GM12864 (cell line): ENCODE measurements around the gene SPTBN5.

Experiments used
- DNase-seq: peaks from one replicate; pipeline ENCODE4 v3.0.0-alpha.2; 2011; ENCODE audit warnings: low read depth
- H3K4me3 ChIP-seq: 2 replicates; pipeline ENCODE4 v1.5.1; 2011; ENCODE audit warnings: mild to moderate bottlenecking, low read depth, low read length, control low read depth
- CTCF ChIP-seq: IDR thresholded peaks from 2 replicates; pipeline ENCODE4 v1.5.1; 2011; ENCODE audit warnings: low read depth, mild to moderate bottlenecking, moderate library complexity, low read length, control low read depth, inconsistent platforms; ENCODE audit errors: missing control alignments

Gene SPTBN5

GRCh38 chr15:41824062-41824745 lies 69.6 kb downstream of the SPTBN5 start:
- no peak for DNase-seq
- no peak for TF ChIP-seq CTCF
- no peak overlapping the region for H3K4me3 ChIP-seq

- no peak for TF ChIP-seq CTCF
These were observed 70.4 kb downstream of the SPTBN5 start for GRCh38 chr15:41823502-41823901.

DNA sequence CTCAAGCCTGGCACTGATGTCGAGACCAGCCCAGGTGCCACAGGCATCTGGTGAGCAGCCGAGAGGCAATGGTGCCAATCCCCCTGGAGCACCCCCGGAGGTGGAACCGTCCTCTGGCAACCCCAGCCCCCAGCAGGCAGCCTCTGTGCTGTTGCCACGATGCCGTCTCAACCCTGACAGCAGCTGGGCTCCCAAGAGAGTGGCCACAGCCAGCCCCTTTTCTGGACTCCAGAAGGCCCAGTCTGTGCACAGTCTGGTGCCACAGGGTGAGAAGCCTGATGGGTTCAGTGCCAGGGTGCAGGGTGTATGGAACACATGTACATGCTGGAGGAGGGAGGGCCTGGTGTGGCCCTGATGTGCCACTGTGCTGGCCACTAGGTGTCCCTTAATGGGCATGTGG lies 70.9 kb downstream of the SPTBN5 start:
- no peak overlapping the region for H3K4me3 ChIP-seq
- no peak for DNase-seq
- no peak for TF ChIP-seq CTCF

More at GRCh38 chr15:41823502-41823901, 70.4 kb downstream of the SPTBN5 start:
- no peak overlapping the region for H3K4me3 ChIP-seq
- no peak for DNase-seq

- H3K4me3 ChIP-seq: no peak overlapping the region
- DNase-seq: no peak
- TF ChIP-seq CTCF: no peak
These were observed 71.4 kb downstream of the SPTBN5 start for GRCh38 chr15:41822471-41822870.

DNA sequence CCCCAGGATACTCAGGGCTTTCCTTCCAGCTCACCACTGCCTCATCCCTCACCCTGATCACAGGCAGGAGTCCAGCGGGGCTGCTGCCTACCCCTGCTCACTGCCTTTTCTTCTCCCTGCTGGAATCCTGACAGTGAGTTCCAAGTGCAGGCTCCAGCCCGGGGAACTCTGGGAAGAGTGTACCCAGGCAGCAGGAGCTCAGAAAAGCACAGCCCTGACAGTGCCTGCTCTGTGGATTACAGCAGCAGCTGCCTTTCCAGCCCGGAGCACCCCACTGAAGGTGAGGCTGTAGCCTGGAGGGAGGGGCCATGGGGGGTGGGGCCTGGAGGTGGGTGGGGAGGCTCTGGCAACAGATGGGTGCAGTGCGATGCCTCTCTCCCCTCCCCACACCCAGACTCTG lies 72.0 kb downstream of the SPTBN5 start:
- TF ChIP-seq CTCF: no peak
- no peak for DNase-seq
- no peak overlapping the region for H3K4me3 ChIP-seq

- no peak for DNase-seq
- no peak overlapping the region for H3K4me3 ChIP-seq
- TF ChIP-seq CTCF: no peak
These were observed 72.9 kb downstream of the SPTBN5 start for GRCh38 chr15:41820791-41821423.
